NCI-H1694 (cell line): ENCODE data around the gene AMPD3.

Source experiments
- DNase-seq: peaks from one replicate; lab custom pipeline; 2025; lab: John Stamatoyannopoulos, UW

The AMPD3 gene

GRCh38 chr11:10488934-10489691 is 34.0 kb downstream of the AMPD3 start:
- no peak for DNase-seq

- no peak for DNase-seq
These were observed 35.0 kb downstream of the AMPD3 start for GRCh38 chr11:10490032-10490397.

- DNase-seq = no peak
These were observed 35.6 kb downstream of the AMPD3 start for GRCh38 chr11:10490398-10491241.

DNA sequence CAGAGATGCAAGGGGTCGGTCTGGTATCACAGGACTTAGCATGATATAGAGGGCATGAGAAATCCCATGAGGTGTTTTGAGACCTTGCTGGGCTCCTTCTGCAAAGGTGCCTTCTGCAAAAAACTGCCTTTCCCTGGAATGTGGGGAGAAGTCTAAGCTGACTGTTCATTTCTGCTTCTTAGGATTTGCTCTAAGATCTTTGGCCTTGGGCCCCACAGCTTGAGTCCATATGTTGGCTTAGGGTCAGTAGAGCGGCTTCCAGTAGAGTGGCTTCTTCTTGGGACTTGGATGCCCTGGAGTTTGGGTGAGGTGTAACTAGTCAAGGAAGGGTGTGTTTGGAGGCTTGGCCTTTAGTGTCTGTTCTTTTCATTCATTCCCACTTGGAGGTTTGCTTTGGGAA is 37.0 kb downstream of the AMPD3 start:
- DNase-seq = no peak

GRCh38 chr11:10493041-10493663 is 38.1 kb downstream of the AMPD3 start:
- DNase-seq = no peak

- no peak for DNase-seq
These were observed 39.8 kb downstream of the AMPD3 start for GRCh38 chr11:10494636-10495463.

DNA sequence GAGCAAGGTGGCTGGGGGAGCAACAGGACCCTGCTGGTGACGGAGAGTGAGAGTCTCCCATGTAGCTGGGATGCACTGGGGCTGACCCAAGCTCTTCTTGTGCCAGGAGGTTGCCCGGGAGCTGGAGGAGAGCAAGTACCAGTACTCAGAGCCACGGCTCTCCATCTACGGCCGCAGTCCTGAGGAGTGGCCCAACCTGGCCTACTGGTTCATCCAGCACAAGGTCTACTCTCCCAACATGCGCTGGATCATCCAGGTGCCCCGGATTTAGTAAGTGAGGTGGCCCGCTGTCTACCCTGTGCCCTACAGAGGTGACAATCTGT is 40.4 kb downstream of the AMPD3 start:
- no peak for DNase-seq

DNA sequence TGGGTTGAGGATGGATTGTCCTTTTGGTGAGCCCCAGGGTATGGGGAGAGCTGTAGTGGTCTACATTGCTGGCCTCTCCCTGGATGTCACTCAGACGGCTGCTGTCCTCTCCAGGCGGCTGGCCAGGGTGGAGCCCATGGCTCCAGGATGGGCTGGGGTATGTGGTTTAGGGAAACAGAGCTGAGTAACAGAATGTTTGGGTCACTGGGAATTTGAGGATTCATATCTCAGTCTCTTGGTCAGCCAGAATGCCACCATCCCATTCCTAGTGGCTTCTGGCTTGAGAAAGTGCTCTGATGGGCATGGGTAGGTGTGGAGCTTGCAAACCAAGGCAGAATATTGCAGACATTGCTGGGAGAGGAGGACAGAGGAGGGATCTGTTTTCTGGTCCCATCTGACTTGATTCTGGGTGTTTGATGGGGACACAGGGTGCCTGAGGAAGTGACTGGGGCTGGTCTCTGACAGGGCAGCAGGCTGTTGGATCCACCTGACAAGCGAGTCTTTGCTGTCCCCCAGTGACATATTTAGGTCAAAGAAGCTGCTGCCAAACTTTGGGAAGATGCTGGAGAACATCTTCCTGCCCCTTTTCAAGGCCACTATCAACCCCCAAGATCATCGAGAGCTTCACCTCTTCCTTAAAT is 41.4 kb downstream of the AMPD3 start:
- no peak for DNase-seq

DNA sequence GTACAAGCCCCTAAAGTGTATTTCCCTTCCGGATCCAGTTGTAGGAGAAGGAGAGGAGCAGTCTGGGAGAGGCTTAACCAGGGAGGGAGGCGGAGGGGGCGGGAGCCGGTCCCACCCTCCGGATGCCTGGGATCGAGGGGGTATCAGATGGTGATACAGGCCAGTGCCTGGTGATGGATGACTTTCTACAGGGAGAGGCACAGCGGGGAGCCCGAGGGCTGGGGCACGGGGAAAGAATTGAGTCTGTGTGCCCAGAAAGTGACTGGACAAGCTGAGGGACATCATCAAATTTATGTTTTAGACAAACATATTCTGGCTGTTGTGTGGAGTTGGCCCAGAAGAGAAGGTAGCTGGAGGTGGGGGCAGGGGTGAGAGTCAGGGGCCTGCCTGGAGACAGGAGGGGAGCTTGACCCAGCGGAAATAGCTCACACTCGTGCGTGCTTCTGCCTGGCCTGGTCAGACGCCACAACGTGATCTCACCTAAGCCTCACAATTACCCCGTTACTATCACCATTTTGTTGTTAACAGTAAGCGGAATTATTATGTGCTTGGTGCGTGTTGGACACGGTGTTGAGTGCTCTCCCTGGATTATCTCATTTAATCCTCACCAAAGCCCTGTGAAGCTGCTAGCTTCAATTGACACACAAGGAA is 42.4 kb downstream of the AMPD3 start:
- DNase-seq = no peak

DNA sequence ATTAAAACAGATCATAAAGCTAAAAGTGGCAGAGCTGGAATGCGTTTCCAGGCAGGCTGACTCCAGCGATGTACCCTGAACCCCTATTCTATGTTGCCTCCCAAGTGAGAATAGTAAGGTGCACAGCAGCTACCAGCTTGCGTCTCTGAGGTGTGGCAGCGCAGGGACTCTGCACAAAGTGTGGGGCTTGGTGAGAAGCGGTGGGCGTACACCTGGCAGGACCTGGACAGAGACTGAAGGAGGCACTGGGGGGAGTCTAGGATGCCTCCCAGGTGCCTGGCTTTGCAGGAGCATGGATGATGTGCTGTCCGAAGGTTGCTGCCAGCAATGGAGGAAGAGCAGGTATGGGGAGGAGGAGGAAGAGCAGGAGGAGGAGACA is 42.9 kb downstream of the AMPD3 start:
- DNase-seq = no peak

GRCh38 chr11:10498426-10499250 is 43.6 kb downstream of the AMPD3 start:
- DNase-seq = no peak

- DNase-seq = no peak
These were observed 44.4 kb downstream of the AMPD3 start for GRCh38 chr11:10499452-10499851.

DNA sequence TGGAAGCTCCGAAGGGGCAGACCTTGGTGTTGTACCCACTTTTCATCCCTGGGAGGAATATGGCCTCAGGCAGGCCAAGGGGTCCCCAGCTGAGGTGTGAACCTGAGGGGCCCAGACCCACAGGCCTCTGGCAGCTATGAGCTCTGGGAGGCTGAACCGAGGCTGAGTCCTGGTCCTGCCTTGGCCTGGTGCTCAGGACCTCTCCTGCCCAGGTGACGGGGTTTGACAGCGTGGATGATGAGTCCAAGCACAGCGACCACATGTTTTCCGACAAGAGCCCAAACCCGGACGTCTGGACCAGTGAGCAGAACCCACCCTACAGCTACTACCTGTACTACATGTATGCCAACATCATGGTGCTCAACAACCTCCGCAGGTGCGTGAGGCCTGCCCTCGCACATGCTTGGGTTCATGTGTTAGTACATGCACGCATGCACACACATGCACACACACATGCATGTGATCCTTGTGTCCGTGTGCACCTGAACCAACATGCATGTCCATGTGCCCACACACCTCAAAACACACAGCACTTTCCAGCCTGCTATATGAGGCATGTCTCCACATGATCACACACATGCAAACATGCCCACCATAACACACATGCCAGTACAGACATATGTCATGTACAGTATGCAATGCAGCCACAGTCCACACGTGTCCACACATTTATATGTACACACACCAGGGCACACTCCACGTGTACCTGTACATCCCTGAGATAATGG is 45.0 kb downstream of the AMPD3 start:
- no peak for DNase-seq

DNA sequence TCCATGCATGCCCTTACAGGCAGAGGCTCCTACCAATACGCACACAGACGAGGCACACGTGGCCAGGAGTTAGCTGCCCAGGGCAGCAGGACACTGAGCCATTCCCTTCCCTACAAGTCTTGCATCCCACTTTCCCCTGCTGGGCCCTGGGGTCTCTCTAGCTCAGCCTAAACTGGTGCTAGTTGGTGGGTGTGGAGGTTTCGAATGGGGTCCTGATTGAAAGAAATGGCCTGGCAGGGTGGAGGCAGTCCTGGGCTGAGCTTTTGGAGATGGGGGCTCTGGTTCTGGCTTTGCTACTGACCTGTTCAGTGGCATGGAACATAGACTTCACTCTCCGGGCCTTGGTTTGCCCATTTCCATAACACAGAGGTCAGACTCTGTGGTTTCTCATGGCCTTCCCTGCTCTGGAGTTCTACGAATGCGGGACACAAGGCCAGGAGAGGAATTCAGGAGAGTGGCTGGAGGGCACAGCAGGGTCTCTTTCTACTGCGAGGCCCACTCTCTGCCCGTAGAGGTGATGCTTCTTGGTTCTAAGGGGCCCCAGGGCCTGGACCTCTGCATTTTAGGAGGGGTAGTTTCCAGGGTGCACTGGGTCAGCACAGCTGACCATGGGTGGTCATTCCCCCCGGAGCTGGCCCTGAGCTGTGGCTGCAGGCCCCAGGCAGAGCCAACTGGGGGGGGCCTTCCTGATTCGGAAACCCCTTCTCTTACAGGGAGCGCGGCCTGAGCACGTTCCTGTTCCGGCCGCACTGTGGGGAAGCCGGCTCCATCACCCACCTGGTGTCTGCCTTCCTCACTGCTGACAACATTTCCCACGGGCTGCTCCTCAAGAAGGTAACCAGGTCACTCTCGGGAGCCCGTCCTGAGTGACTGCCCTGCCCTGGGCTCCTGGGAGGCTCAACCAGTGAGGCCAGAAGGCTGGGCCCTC is 46.0 kb downstream of the AMPD3 start:
- no peak for DNase-seq

- DNase-seq = no peak
These were observed 47.1 kb downstream of the AMPD3 start for GRCh38 chr11:10502065-10502680.

DNA sequence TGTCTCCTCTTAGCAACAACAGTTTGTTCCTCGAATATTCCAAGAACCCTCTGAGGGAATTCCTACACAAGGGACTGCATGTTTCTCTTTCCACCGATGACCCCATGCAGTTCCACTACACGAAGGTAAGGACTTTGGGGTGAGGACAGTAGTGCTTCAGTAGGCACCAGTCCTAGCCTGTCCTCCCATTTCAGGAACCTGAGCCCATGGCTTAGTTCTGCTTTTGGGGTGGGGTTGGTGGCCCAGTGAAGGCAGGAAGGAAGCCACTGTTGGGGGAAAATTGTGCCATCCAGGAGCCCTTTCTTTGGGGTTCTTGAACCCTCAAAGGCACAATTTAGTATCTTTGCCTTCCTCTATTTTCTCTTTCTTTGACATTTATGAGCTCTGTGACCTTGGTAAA is 47.7 kb downstream of the AMPD3 start:
- no peak for DNase-seq

DNA sequence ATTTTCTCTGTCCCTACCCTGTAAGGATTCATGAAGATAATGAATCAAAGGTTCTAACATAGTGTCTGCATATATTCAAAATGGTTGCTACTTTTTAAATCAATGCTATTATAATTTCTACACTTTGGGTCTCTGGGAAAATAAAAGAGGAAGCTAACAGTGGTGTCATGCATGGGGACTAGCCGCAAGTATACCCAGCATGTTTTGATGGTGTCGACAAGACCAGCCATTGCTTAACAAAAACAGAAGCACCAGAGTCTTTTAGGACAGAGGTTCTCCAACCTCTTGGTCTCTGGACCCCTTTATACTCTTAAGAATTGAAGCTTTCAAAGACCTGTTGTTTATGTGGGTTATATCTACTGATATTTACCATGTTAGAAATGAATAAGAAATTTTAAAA is 48.2 kb downstream of the AMPD3 start:
- DNase-seq = no peak
